IPS-NIHi11 (cell line): Measurements from ENCODE around the gene GTPBP8.
"Not testable (repeated sequence)": the region's sequence is repeated elsewhere in the genome, so short reads cannot be mapped to it uniquely, and the experiment has no call there.

Experiments used
- DNase-seq: peaks from one replicate; pipeline ENCODE4 v3.0.0; 2012; ENCODE audit warnings: mixed read lengths, low spot score

Gene GTPBP8

DNA sequence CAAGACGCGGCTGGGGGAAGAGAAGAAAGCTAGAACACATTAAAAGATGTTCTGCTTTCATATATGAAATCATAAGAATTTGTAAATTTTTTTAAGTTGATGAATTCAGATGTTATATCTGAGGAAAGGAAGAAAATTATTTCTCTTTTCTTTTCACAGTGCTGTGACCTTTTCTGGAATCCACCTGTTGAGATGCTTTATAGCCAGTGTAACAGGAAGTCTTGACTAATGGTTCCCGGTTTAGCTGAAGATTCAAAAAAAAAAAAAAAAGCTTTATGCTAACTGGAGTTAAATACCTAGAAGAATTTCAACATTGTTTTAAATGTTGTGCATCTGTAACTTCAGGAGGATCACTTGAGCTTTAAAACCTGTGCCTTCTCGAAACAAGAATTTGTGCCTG lies 9.9 kb downstream of the GTPBP8 start:
- no peak for DNase-seq

GRCh38 chr3:113002037-113002436 lies 11.3 kb downstream of the GTPBP8 start:
- DNase-seq = no peak

DNA sequence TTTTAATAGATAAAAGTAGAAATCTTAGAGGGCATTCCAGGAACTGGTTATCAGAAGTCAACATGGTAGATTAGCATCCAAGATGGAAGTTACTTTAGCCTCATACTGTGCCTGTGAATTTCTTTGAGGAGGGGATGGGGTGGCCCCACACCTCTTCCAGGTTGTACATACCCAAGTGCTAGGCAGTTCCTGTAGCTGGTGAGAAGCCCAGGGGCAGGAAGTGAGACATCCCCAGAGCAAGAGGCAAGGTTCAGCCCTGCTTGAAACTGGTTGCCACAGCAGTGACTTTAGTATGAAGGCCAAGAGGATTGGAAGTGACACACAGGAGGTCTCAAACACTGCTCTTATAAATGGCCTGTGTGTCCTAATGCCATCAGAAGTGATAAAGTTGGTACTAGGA lies 11.9 kb downstream of the GTPBP8 start:
- DNase-seq = no peak

DNA sequence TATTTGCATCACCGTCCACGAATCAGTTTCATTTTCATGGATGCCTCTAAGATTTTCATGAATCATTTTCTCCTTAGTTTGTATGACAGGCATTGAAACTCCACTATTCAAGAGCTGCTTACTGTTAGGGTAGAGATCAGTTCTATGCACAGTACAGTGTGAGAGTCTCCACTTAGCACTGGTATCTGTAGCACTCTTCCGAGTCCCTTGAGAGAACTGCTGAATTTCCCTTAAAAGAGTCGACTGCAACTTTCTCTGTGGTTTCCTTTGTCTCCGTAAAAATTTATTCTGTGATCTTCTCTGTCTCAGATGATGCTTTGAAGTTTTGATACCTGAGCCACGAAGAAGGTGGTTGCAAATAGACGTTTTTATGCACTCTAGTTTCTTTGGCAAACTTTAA lies 14.8 kb downstream of the GTPBP8 start:
- DNase-seq = no peak

- no peak for DNase-seq
Observed at GRCh38 chr3:113006359-113007056, 15.7 kb downstream of the GTPBP8 start.

GRCh38 chr3:113008117-113008516 lies 17.3 kb downstream of the GTPBP8 start:
- DNase-seq = no peak

DNA sequence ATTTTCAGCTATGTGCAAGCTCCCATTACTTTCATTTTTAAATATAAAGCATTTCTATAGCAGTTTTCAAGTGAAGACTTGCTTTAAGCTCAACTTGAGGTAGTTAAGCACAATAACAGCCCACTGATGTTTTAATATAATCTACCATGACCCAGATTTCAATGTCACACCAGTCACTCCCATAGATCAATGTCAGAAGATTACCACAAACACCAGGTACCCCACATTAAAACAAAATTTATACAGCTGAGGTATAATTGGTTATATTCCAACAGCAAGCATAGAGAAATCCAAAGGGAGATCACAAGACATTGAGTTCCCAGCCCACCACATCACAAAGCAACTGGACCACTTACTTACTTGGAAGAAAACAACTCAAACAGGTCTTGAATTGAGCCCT lies 22.8 kb downstream of the GTPBP8 start:
- DNase-seq = no peak

DNA sequence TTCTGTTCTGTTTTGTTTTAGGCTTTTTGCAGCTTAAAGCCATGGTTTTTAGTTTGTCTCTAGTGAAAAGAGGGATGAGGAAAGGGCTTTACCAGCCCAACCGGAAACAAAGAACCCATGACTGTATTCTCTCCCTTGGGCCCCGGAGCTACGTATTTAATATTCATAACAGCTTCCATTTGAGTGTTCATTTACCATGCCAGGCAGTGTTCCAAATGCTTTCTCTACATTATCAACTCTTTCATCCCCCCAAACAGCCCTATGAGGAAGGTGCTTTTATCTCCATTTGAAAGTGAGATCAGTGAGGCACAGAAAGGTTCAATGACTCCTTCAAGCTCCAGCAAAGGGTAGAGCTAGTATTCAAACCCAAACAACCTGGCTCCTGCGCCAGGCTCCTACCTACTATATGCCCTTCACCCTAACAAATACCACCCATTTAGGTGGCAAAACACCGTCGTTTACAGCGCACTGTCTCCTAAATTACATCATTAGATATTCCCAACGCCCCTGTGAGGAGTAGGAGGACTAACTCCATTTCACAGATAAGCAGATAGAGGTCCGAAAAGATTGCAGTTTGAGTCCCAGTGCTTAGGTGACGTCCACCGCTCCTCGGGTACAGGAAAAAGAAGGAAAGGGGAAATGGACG lies 27.9 kb downstream of the GTPBP8 start:
- DNase-seq = no peak

GRCh38 chr3:113019182-113020137 lies 28.7 kb downstream of the GTPBP8 start:
- peak; percentile 96 for DNase-seq

GRCh38 chr3:113021471-113021870 lies 30.7 kb downstream of the GTPBP8 start:
- no peak for DNase-seq

DNA sequence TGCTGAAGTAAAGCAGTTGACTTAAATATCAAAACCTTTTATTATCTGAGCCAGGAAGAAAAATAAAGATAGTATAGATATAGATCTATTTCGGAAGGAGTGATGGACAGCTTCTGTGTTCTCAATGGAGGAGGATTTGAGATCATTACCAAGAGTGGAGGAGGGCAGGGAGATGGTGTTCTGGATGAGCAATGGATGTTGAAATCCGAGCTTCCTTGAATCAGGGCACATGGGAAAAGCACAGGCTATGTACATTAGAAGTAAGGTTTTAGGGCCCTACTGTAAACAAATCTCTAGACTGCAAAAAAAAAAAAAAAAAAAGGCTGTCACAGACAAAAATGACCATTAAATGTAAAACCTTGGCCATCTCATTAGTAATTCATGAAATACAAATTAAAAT lies 43.2 kb downstream of the GTPBP8 start:
- DNase-seq = no peak

DNA sequence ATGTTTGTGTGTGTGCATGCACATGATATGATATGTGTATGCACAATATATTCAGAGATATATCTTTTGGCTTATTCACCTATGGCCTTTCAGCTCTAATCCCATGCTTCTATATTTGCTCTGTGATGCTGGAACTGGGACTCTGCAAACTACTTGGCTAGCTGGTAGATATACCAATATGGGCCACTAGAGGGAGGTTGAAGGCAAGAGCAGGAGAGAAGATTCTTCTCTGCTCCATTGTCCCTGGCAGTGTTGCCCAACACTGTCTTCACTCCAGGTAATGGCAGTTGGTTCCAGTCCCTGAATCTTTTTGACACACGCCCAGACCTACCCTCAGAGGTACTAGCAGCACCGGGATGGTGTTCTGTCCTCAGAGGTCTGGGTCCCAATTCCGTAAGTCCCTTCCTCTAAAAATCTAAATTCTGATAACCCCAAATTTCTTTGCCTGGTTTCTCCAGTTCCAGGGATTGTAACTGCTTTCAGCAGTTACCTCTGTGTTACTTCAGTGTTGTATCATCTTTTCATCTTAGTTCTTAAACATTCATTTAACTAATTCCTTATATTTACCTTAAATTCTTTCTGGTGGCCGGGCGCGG lies 44.7 kb downstream of the GTPBP8 start:
- peak; percentile 78 for DNase-seq

DNA sequence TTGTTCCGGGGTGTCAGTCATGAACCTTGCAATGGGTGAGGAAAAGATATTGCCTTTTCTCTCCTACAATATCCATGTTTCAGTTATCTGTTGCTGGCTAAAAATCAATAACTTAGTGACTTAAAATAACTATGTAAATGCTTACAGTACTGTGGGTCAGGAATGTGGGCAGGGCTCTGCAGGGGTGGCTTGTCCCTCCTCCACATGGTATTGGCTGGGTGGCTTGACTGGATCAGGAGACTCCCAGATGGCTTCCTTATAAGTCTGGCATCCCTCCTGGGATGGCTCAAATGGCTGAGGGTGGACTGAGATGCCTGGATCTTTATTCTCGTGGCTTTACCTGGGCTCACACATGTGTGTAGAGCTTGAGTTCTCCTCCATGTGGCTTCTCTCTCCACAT lies 47.5 kb downstream of the GTPBP8 start:
- DNase-seq = no peak

DNA sequence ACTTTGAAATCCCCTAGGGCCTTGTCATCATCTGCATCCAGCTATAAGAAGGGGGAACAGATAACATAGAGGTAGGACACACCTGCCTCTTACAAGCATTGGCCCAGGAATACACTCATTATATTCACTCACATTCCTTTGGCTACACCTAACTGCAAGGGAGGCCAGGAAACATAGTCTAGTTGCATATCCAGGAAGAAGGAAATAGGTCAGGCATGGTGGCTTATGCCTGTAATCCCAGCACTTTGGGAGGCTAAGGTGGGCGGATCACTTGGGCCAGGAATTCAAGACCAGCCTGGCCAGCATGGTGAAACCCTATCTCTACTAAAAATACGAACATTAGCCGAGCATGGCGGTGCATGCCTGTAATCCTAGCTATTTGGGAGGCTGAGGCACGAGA lies 48.8 kb downstream of the GTPBP8 start:
- no peak for DNase-seq

GRCh38 chr3:113040231-113040630 lies 49.4 kb downstream of the GTPBP8 start:
- DNase-seq = no peak

DNA sequence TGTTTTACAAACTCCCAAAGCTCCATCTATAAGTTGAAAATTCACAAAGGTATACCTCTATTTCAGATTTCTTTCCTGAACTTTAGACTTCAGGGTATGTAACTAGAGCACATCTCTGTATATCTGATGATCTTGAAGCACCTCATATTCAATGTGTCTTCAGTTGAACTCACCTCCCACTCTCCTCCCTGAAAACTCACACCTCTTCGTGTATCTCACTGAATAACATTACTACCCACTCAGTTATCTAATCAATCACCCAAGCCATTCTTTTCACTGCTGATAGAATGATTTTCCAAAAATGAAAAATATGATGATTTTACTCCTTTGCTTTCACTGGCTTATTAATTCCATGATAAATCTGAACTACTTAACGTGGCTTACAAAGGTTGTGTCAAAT lies 52.9 kb downstream of the GTPBP8 start:
- no peak for DNase-seq

GRCh38 chr3:113046186-113046965 lies 55.6 kb downstream of the GTPBP8 start:
- DNase-seq = not testable (repeated sequence)

- peak; percentile 84 for DNase-seq
Observed at GRCh38 chr3:113051302-113051711, 60.5 kb downstream of the GTPBP8 start.
